GM19240 (cell line): ENCODE measurements around the gene NLE1.
"Not testable (repeated sequence)": the region's sequence is repeated elsewhere in the genome, so short reads cannot be mapped to it uniquely, and the experiment has no call there.

Source experiments
- DNase-seq: peaks from one replicate; pipeline ENCODE4 v3.0.0; 2011; ENCODE audit warnings: low spot score; ENCODE audit not compliant: insufficient read length

The NLE1 gene

GRCh38 chr17:35129154-35129972 lies 12.7 kb downstream of the NLE1 start:
- DNase-seq, result no peak

DNA sequence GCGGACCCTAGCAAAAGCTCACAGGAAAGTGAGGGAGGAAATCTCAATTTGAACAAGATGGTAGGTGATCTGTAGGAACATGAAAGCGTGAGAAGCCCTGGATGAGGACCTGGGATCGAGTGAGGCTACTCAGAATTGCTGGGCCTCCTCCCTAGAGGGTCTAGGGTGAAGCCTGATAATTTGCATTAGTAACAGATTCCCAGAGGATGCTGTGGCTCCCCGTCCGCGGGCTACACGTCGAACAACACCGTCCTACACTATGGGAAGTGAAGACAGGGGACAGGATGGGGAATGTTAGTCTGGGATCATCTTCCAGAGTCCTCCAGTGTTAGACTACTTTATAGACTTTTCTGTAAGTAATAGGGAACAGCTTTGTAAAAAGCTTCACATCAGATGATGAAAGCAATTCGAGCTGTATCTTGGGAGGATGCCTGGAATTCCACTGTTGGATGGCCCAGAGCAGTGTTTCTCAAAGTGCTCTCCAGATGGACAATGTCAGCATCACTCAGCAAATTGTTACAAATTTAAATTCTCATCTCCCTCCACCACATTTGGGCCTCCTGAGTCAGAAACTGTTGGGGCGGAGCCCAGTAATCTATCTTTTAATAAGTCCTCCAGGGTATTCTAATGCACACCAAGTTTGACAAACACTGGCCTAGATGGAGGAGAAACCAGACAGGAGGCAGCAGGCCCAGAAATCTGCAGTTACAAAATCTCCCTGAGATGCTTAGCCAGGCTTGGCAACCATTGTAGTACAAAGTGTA lies 14.2 kb downstream of the NLE1 start:
- DNase-seq, result no peak

GRCh38 chr17:35121315-35121714 lies 20.8 kb downstream of the NLE1 start, which contains the start of gene FNDC8:
FNDC8 (plus strand) TSS chr17:35121615; CDS start chr17:35121694, 79 bp downstream.
- DNase-seq, result no peak

DNA sequence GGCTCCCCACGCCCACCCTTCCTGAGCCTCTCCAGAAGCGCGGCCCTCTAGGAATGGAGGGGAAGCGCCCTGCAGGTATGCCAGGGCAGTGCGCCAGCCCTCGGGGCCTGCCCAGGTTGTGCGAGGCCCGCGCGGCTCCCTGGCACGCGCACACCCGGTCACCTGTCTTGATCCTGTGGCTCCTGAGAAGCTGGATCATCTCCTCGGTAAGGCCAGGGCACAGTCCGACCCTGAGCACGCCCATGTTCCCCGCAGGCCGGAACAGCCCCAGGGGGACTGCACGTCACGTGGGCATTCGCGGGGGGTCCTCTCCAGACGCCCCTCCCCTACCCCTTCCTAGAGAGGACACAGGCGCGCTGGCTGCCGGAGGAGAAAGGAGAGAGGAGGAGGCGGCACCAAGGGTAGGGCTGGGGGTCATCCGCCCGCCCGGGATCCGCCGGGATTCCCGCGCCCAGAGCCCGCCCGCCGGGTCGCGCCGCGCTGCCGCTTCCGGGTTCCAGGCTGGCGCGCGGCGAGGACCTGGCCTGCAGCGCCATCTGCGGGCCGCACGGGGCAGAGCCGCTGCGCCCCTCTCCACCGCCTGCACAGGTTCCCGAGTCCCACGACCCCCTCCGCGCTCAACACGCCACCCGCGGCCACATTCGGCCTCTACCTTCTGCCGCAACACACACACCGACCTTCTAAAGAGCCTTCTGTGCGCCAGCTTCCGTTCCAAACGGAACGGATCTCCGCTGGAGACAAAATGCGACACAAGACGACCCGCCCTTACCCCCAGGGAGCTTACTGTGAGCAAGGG lies 22.5 kb downstream of the NLE1 start, which contains the start of gene RAD51D:
Gene RAD51D, minus strand, starts transcription at position 491 of the 796 bp plus-strand sequence. Its CDS starts 247 bp downstream, at position 244.
- peak; percentile 77 for DNase-seq

DNA sequence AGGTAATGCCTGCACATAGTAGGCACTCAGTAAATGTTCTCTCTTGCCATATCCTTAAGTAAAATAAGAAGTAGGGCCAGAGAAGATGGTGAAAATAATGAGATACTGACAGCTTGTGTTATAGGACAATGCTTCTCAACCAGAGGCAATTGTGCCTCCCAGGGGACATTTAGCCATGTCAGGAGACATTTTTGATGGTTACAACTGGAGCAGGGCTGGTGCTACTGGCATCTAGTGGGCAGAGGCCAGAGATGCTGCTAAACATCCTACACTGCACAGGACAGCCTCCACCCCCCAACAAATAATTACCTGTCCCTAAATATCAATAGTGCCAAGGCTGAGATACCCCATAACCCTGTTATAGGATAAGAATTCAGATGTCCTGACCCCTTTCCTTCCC lies 24.1 kb downstream of the NLE1 start:
- no peak for DNase-seq

- DNase-seq, result no peak
These were observed 25.3 kb downstream of the NLE1 start for GRCh38 chr17:35116845-35117244.

- not testable (repeated sequence) for DNase-seq
These were observed 31.3 kb downstream of the NLE1 start for GRCh38 chr17:35110791-35111190.

DNA sequence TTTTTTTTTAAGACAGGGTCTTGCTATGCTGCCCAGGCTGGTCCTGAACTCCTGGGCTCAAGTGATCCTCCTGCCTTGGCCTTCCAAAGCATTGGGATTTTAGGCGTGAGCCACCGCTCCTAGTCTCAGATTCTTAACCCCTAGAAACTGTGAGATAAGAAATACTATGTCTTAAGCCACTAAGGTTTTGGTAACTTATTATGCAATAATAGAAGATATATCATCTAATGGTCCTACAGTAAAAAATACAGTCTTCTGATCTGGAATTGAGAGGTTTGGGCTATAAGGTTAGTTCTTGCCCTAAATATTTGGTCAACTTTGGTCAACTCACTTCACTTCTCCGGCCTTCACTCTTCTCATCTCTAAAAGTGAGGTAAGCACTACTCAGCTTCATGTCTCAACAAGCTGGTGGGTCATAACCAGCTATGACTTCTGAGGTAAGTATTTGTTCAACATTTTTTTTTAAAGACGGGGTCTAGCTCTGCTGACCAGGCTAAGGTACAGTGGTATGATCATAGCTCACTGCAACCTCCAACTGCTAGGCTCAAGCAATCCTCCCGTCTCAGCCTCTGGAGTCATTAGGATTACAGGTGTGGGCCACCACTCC lies 37.2 kb downstream of the NLE1 start:
- DNase-seq, result no peak

- no peak for DNase-seq
These were observed 38.8 kb downstream of the NLE1 start for GRCh38 chr17:35103271-35103670.

DNA sequence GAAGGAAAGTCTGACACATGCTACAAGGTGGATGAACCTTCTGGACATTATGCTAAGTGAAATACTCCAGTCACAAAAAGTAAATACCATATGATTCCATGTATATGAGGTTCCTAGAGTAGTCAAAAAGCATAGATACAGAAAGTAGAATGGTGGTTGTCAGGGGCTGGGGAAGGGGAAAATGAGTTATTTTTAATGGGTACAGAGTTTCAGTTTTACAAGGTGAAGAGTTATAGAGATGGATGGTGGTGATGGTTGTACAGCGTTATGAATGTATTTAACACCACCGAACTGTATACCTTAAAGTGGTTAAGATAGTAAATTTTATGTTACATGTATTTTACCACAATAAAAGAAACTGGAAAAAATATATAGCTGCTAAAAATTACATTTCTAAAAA lies 40.4 kb downstream of the NLE1 start:
- DNase-seq, result no peak

DNA sequence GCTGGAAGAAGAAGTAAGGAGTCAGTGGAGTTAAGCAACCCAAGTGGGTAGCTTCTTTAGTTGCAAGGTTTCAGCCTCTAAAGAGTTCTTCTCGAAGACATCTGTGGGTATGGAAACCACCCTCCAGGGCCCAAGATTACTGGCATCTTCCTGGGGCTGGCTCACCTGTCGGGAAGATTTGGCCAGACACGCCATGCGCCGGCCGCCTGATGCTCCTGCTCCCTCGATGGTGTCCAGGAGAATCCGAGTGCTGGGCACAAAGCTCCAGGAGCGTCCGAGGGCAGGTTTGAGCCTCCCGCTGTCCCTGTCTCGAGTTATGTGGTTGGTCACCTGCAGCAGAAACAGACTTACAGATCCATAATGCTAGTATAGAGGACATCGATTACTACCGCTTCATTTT lies 41.1 kb downstream of the NLE1 start:
- DNase-seq, result no peak

DNA sequence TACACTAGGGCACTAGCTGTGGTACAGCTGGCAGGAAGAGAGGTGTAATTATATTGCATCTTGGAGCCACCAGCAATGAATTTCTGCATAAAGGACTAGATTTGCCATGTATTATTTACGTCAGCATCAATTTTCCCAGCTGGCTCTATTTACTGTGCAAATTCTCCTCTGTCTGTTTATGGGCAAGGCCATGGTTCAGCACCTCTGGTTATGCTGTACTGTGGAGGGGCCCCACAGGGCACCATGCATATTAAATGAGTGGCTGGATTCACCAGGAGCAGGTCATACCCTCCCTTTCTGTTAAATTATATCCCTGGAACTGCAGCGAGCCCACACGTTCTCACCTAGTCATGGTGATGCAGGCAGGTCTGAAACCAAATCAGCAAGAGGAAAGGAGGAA lies 42.2 kb downstream of the NLE1 start:
- no peak for DNase-seq

GRCh38 chr17:35097776-35098175 lies 44.3 kb downstream of the NLE1 start:
- DNase-seq, result no peak

- DNase-seq, result no peak
These were observed 46.4 kb downstream of the NLE1 start for GRCh38 chr17:35095741-35096140.

DNA sequence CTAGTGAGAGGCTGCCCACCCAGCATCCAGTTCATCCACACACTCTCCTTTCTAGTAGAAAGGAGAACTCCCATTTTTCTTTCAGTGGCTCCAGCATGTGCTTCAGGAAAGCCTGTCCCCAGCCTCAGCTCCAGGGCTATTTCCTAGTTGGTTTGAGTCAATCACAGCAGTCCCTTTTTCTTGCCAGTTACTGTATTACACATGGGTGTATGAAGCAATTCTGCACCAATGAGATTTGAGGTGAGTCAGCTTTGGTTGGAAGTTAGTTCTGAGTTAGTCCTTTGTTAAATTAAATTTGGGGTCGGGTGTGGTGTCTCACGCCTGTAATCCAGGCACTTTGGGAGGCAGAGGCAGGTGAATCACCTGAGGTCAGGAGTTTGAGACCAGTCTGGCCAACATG lies 47.2 kb downstream of the NLE1 start:
- DNase-seq, result no peak

- not testable (repeated sequence) for DNase-seq
These were observed 51.4 kb downstream of the NLE1 start for GRCh38 chr17:35090707-35091106.

DNA sequence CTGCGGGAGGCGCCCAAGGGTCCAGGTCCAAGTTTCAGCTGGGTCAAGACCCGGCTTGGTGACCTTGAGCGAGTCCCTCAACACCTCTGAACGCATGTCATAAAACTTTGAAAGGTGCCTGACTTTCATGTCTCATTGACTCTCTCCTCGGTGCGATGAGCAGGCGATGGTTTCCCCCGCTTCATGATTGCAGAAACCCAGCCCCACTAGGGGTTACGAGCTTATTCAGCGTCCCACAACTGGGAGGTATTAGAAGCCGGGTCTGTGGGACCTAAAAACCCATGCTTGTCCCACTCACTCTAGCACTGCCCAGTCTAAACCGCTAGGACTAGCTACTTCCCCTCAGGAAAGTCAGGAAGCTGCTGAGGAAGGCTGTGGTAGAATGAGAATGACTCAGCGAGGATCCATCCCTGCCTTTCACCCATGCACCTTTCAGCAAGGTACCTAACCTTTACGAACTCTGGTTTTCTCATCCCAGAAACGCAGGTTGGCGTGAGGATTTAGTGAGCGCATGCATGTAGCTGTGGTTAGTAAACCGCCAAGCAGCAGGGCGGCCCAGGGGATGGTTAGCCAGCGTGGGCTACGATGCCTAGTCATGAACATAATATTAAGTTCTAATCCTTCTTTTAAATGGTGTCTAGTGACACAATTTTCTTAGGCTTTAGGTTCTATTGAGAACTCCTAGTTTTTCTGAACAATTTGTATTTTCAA lies 52.4 kb downstream of the NLE1 start:
- no peak for DNase-seq

GRCh38 chr17:35088881-35089585 lies 53.1 kb downstream of the NLE1 start:
- peak; percentile 38 for DNase-seq

DNA sequence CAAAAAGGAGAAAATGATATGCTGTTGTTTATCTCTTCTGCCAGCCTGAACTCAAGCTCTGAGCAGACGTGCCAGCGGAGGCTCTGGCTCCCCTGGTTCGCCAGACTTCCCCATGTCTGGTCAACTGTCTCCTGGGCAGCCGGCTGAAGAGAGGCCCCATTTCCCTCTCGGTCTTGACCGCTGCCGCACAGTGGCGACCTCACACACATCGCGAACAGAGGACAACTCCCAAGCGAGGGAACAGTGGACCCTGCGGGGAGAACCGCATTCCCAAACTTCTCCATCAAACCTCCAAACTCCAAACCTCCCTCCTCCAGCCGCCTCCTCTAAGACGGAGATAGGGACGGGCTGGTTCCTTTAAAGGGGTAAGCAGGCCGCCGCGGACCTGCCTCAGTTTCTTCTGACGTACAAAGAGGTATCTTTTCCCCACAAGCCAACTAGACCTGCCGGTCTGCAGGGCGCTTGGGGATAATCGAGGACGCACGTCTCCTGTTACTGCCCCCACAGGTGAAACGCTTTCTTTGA lies 53.7 kb downstream of the NLE1 start:
- no peak for DNase-seq
